WTC11 (cell line): ENCODE results near the gene PRKAR2B. TPM values are rescaled to one million over a fixed set of nuclear protein-coding genes. Genes with fewer than 3 reads are reported as not detected.

ENCODE experiments used
- ATAC-seq: fragments of 200-7000 bp; cut with Tn5 transposase; 2 replicates; pipeline ENCODE4 v1.10.0; 2021; ENCODE audit warnings: mild to moderate bottlenecking, moderate library complexity
- CTCF ChIA-PET: fragments of 300-600 bp; sonication (Branson Sonifier 250); formaldehyde crosslinking; loops from one replicate; lab custom pipeline; 2021; ENCODE audit warnings: antibody characterized with exemption; lab: Charles Lee
- POLR2A ChIA-PET: fragments of 350-600 bp; sonication (Branson Sonifier 250); formaldehyde crosslinking; loops from one replicate; lab custom pipeline; 2021; ENCODE audit warnings: antibody characterized with exemption; lab: Charles Lee
- DNase-seq: peaks from one replicate; pipeline ENCODE4 v3.0.0; 2021; ENCODE audit warnings: low spot score
- H3K27ac Mint-ChIP-seq: 2 replicates; pipeline ENCODE4 v1.8.0; 2021; ENCODE audit warnings: mixed read lengths
- H3K27me3 Mint-ChIP-seq: 2 replicates; pipeline ENCODE4 v1.8.0; 2021; ENCODE audit warnings: low read depth, mild to moderate bottlenecking, moderate library complexity, mixed read lengths
- H3K36me3 Mint-ChIP-seq: 2 replicates; pipeline ENCODE4 v1.8.0; 2021; ENCODE audit warnings: mixed read lengths
- H3K4me1 Mint-ChIP-seq: 2 replicates; pipeline ENCODE4 v1.8.0; 2022; ENCODE audit warnings: mixed read lengths
- H3K4me3 Mint-ChIP-seq: 2 replicates; pipeline ENCODE4 v1.8.0; 2021; ENCODE audit warnings: mild to moderate bottlenecking, moderate library complexity, mixed read lengths
- H3K9me3 Mint-ChIP-seq: 2 replicates; pipeline ENCODE4 v1.8.0; 2021; ENCODE audit warnings: mixed read lengths
- AR ChIP-seq: fragments of 250-450 bp; sonication (Bioruptor Pico); IDR thresholded peaks from 2 replicates; pipeline ENCODE4 v1.9.0; 2021; ENCODE audit warnings: mild to moderate bottlenecking
- CREM ChIP-seq: sonication (generic); formaldehyde crosslinking; IDR thresholded peaks from 2 replicates; pipeline ENCODE4 v1.8.1; 2022; ENCODE audit warnings: mild to moderate bottlenecking, missing genetic modification reagents, moderate library complexity
- GTF2I ChIP-seq: fragments of 250-450 bp; sonication (Bioruptor Pico); conservative IDR thresholded peaks from 2 replicates; pipeline ENCODE4 v1.4.0; 2021; ENCODE audit warnings: mild to moderate bottlenecking
- NFE2L1 ChIP-seq: sonication (generic); formaldehyde crosslinking; IDR thresholded peaks from 2 replicates; pipeline ENCODE4 v1.8.1; 2023; ENCODE audit warnings: missing genetic modification reagents
- NR2C2 ChIP-seq: sonication (generic); formaldehyde crosslinking; IDR thresholded peaks from 2 replicates; pipeline ENCODE4 v1.8.0; 2022; ENCODE audit warnings: mild to moderate bottlenecking, missing genetic modification reagents
- PRRX2 ChIP-seq: fragments of 250-450 bp; sonication (Bioruptor Pico); IDR thresholded peaks from 2 replicates; pipeline ENCODE4 v1.8.0; 2021; ENCODE audit warnings: mild to moderate bottlenecking
- SMAD3 ChIP-seq: sonication (generic); formaldehyde crosslinking; IDR thresholded peaks from 2 replicates; pipeline ENCODE4 v1.8.0; 2022; ENCODE audit warnings: missing genetic modification reagents, mild to moderate bottlenecking, borderline replicate concordance
- total RNA-seq: library from RNA; stranded (reverse); gene quantifications from 3 replicates; pipeline ENCODE4 v1.2.3, GENCODE V29; 2021

The PRKAR2B gene
- total RNA-seq, 1 experiment from 2014 or later: 29.6 TPM

GRCh38 chr7:107209565-107209964 is 165.1 kb downstream of the PRKAR2B start (continued):
- TF ChIP-seq SMAD3 (CRISPR knock-in tag) (no peak), AR (CRISPR knock-in tag) (no peak), NFE2L1 (CRISPR knock-in tag) (no peak), CREM (CRISPR knock-in tag) (no peak), GTF2I (no peak)
- TF ChIP-seq, all 79 proteins: peak for 0

GRCh38 chr7:107210400-107210799 is 165.9 kb downstream of the PRKAR2B start:
- DNase-seq: no peak
- H3K4me3 Mint-ChIP-seq: no peak overlapping the region
- peaks cover 4% of the 10 kb centered on the region for H3K9me3 Mint-ChIP-seq
- ATAC-seq: peak; percentile 66
- H3K36me3 Mint-ChIP-seq: peaks cover 6% of the 10 kb centered on the region
- H3K4me1 Mint-ChIP-seq: no peaks in the 10 kb centered on the region
- TF ChIP-seq PRRX2 (CRISPR knock-in tag) (no peak), NR2C2 (CRISPR knock-in tag) (no peak)
- no peaks in the 10 kb centered on the region for H3K27me3 Mint-ChIP-seq
- POLR2A ChIA-PET: no interaction called here
- no peak overlapping the region for H3K27ac Mint-ChIP-seq
- CTCF ChIA-PET: no interaction called here

Other genes with a start within 250 kb of the PRKAR2B start
- 0.07 to 0.11 TPM (median 0.07 TPM) in 3 replicates for gene PIK3CG, start 179.4 kb upstream of the PRKAR2B start, total RNA-seq
- gene HBP1, start 124.3 kb downstream of the PRKAR2B start, total RNA-seq: 27.0 to 31.0 TPM (median 29.2 TPM) in 3 replicates